Small intestine (tissue), 7 donors: ENCODE measurements around the gene DMXL1. TPM values are rescaled to one million over a fixed set of nuclear protein-coding genes. Genes with fewer than 3 reads are reported as not detected.

Experiments
- DNase-seq, 2 donors: peaks; one replicate each; pipeline versions ENCODE4 v3.0.0 to v3.0.0-alpha.2; 2013
- FAIRE-seq: peaks from 2 replicates; lab custom pipeline; 2012; peaks lifted over from hg19 to GRCh38; lab: Jason Lieb, UNC
- H3K27ac ChIP-seq, 3 donors: one replicate each; pipeline ENCODE4 v1.5.1; 2013; ENCODE audit warnings: low read length in 2 of 3, mild to moderate bottlenecking in 2 of 3, control low read depth in 1 of 3, inconsistent platforms in 1 of 3, low read depth in 1 of 3, moderate library complexity in 1 of 3
- H3K27me3 ChIP-seq, 3 donors: one replicate each; pipeline ENCODE4 v1.6.1; 2013; ENCODE audit warnings: low read length in 3 of 3, inconsistent platforms in 1 of 3; ENCODE audit not compliant: control insufficient read depth in 3 of 3, insufficient read depth in 3 of 3
- H3K36me3 ChIP-seq, 3 donors: one replicate each; pipeline ENCODE4 v1.6.1; 2013; ENCODE audit warnings: low read length in 3 of 3, inconsistent platforms in 1 of 3, low read depth in 1 of 3, mild to moderate bottlenecking in 1 of 3, moderate library complexity in 1 of 3; ENCODE audit not compliant: control insufficient read depth in 3 of 3, insufficient read depth in 2 of 3
- H3K4me1 ChIP-seq, 3 donors: one replicate each; pipeline ENCODE4 v1.6.1; 2013; ENCODE audit warnings: low read length in 2 of 3, inconsistent platforms in 1 of 3, low read depth in 1 of 3, mild to moderate bottlenecking in 1 of 3, moderate library complexity in 1 of 3; ENCODE audit not compliant: control insufficient read depth in 3 of 3, insufficient read depth in 2 of 3
- H3K4me3 ChIP-seq, 3 donors: one replicate each; pipeline ENCODE4 v1.5.1; 2013; ENCODE audit warnings: low read length in 3 of 3, control low read depth in 1 of 3, inconsistent platforms in 1 of 3, low read depth in 1 of 3, mild to moderate bottlenecking in 1 of 3, moderate library complexity in 1 of 3
- H3K9me3 ChIP-seq, 2 donors: one replicate each; pipeline ENCODE4 v1.6.1; 2013; ENCODE audit warnings: low read depth in 1 of 2, low read length in 1 of 2; ENCODE audit not compliant: control insufficient read depth in 2 of 2, insufficient read depth in 1 of 2
- WGBS, 3 donors: extraction: QIAGEN DNeasy Blood & Tissue Kit; methylation state at CpG; one replicate each; pipeline ENCODE4 v1.1.7; 2013; 5-methylcytosine and 5-hydroxymethylcytosine counted together
- polyA plus RNA-seq, 4 donors: library from polyadenylated mRNA; stranded (reverse) in 3 of 4; unstranded in 1 of 4; fragments of 200-250 nt in 3 of 4; fragments of 120-200 nt in 1 of 4; gene quantifications; one replicate each; pipeline versions ENCODE4 v1.2.1 to v1.2.3, GENCODE V29; 2013
- donor health status: healthy with polysubstance abuse.
- donor health status: control.
- donor health status: control.
- donor health status: Bipolar disorder and iron deficiency.
- donor health status: healthy.

The DMXL1 gene
- polyA plus RNA-seq, 4 donors: 8.1 to 33.1 (median 18.8) TPM

GRCh38 chr5:119291056-119291455 is 220.2 kb downstream of the DMXL1 start:
- DNase-seq: no peak
- no peaks in the 10 kb centered on the region for H3K9me3 ChIP-seq
- H3K27me3 ChIP-seq: no peaks in the 10 kb centered on the region
- no peak overlapping the region for H3K27ac ChIP-seq
- no peak for FAIRE-seq
- 62 to 77% (median 65%) methylated on average over 5 of the region's 5 CpGs for WGBS, 3 donors
- peaks cover 0 to 9% (median 3%) of the 10 kb centered on the region in 3 donors for H3K4me1 ChIP-seq
- H3K36me3 ChIP-seq: no peaks in the 10 kb centered on the region
- no peak overlapping the region for H3K4me3 ChIP-seq

GRCh38 chr5:119291877-119292276 is 221.0 kb downstream of the DMXL1 start:
- no peaks in the 10 kb centered on the region for H3K9me3 ChIP-seq
- no peak for FAIRE-seq
- peaks cover 0 to 9% (median 3%) of the 10 kb centered on the region in 3 donors for H3K4me1 ChIP-seq
- no peaks in the 10 kb centered on the region for H3K27me3 ChIP-seq
- WGBS, 3 donors: 62 to 76% (median 73%) methylated on average over 3 of the region's 3 CpGs
- DNase-seq: no peak
- no peak overlapping the region for H3K27ac ChIP-seq
- no peak overlapping the region for H3K4me3 ChIP-seq
- no peaks in the 10 kb centered on the region for H3K36me3 ChIP-seq

- DNase-seq: no peak
- no peak for FAIRE-seq
- H3K9me3 ChIP-seq: no peaks in the 10 kb centered on the region
- no peaks in the 10 kb centered on the region for H3K27me3 ChIP-seq
- no peak overlapping the region for H3K4me3 ChIP-seq
- H3K4me1 ChIP-seq: peaks cover 0 to 9% (median 3%) of the 10 kb centered on the region in 3 donors
- no peak overlapping the region for H3K27ac ChIP-seq
- no peaks in the 10 kb centered on the region for H3K36me3 ChIP-seq
- WGBS, 3 donors: 89 to 96% (median 91%) methylated on average over 3 of the region's 3 CpGs
Observed at GRCh38 chr5:119292701-119293515, 222.0 kb downstream of the DMXL1 start.

- 90 to 99% (median 94%) methylated on average over 2 of the region's 2 CpGs for WGBS, 3 donors
- no peaks in the 10 kb centered on the region for H3K27me3 ChIP-seq
- FAIRE-seq: no peak
- DNase-seq: no peak
- H3K36me3 ChIP-seq: no peaks in the 10 kb centered on the region
- H3K27ac ChIP-seq: no peak overlapping the region
- H3K9me3 ChIP-seq: no peaks in the 10 kb centered on the region
- H3K4me3 ChIP-seq: no peak overlapping the region
- H3K4me1 ChIP-seq: peaks cover 0 to 5% (median 3%) of the 10 kb centered on the region in 3 donors
Observed at GRCh38 chr5:119293516-119293829, 222.6 kb downstream of the DMXL1 start.

Other genes with a start within 250 kb of the DMXL1 start
- 1 to 10 TPM; 1.3 to 5.8 (median 2.4) TPM for gene DTWD2, start 82.5 kb upstream of the DMXL1 start, polyA plus RNA-seq